Measurements from ENCODE around the gene RRAS. TPM values are rescaled to one million over a fixed set of nuclear protein-coding genes. Genes with fewer than 3 reads are reported as not detected.

The RRAS gene
- total RNA-seq, 6 experiments from 2014 or later = 8.5 to 16.4 (median 11.5) TPM

GRCh38 chr19:49657493-49658138 lies 17.7 kb upstream of the RRAS start:
- H3K27ac ChIP-seq = no peak overlapping the region
- no peak overlapping the region for H3K4me3 ChIP-seq
- no peaks in the 10 kb centered on the region for H3K9me3 ChIP-seq
- H3K4me1 ChIP-seq = no peaks in the 10 kb centered on the region
- WGBS (ENCODE audit: insufficient coverage, low coverage, low lambda C conversion rate, missing lambda C conversion rate) = 92% methylated on average over 10 of the region's 22 CpGs
- no peak for DNase-seq
- H3K36me3 ChIP-seq = peaks cover 0 to 72% (median 19%) of the 10 kb centered on the region in 4 donors
- intact Hi-C loops (cut with DNase I) = no loop called here
- no peak for TF ChIP-seq POLR2A (IDR thresholded peaks at IDR 0.05)
- TF ChIP-seq, protein P1, sequence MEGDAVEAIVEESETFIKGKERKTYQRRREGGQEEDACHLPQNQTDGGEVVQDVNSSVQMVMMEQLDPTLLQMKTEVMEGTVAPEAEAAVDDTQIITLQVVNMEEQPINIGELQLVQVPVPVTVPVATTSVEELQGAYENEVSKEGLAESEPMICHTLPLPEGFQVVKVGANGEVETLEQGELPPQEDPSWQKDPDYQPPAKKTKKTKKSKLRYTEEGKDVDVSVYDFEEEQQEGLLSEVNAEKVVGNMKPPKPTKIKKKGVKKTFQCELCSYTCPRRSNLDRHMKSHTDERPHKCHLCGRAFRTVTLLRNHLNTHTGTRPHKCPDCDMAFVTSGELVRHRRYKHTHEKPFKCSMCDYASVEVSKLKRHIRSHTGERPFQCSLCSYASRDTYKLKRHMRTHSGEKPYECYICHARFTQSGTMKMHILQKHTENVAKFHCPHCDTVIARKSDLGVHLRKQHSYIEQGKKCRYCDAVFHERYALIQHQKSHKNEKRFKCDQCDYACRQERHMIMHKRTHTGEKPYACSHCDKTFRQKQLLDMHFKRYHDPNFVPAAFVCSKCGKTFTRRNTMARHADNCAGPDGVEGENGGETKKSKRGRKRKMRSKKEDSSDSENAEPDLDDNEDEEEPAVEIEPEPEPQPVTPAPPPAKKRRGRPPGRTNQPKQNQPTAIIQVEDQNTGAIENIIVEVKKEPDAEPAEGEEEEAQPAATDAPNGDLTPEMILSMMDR (IDR thresholded peaks at IDR 0.05) = no peak
- no peaks in the 10 kb centered on the region for H3K27me3 ChIP-seq
- ATAC-seq = no peak

GRCh38 chr19:49656456-49657109 lies 16.6 kb upstream of the RRAS start:
- Histone ChIP-seq H3K9me3 (no peaks in the 10 kb centered on the region), H3K27me3 (no peaks in the 10 kb centered on the region), H3K4me3 (no peak overlapping the region), H3K36me3 (peaks cover 0 to 74% (median 16%) of the 10 kb centered on the region in 4 donors), H3K4me1 (no peaks in the 10 kb centered on the region), H3K27ac (no peak overlapping the region)
- intact Hi-C loops (cut with DNase I) = no loop called here
- TF ChIP-seq POLR2A (IDR thresholded peaks at IDR 0.05) = no peak
- TF ChIP-seq, protein P1 (IDR thresholded peaks at IDR 0.05) = no peak
- ATAC-seq = no peak
- WGBS (ENCODE audit: insufficient coverage, low coverage, low lambda C conversion rate, missing lambda C conversion rate) = 96% methylated on average over 7 of the region's 17 CpGs
- DNase-seq = no peak

GRCh38 chr19:49655570-49656455 lies 15.9 kb upstream of the RRAS start:
- intact Hi-C loops (cut with DNase I) = no loop called here
- DNase-seq (no peak), ATAC-seq (no peak)
- Histone ChIP-seq H3K27ac (no peak overlapping the region), H3K27me3 (no peaks in the 10 kb centered on the region), H3K9me3 (no peaks in the 10 kb centered on the region), H3K4me3 (no peak overlapping the region), H3K36me3 (peaks cover 0 to 72% (median 19%) of the 10 kb centered on the region in 4 donors), H3K4me1 (no peaks in the 10 kb centered on the region)
- no peak for TF ChIP-seq POLR2A (IDR thresholded peaks at IDR 0.05)
- 92% methylated on average over 8 of the region's 23 CpGs for WGBS (ENCODE audit: insufficient coverage, low coverage, low lambda C conversion rate, missing lambda C conversion rate)

GRCh38 chr19:49654581-49654980 lies 14.6 kb upstream of the RRAS start:
- 75% methylated on average over 6 of the region's 10 CpGs for WGBS (ENCODE audit: insufficient coverage, low coverage, low lambda C conversion rate, missing lambda C conversion rate)
- no peak overlapping the region for H3K27ac ChIP-seq
- ATAC-seq = no peak
- no peaks in the 10 kb centered on the region for H3K4me1 ChIP-seq
- intact Hi-C loops (cut with DNase I) = no loop called here
- no peak overlapping the region for H3K4me3 ChIP-seq
- H3K36me3 ChIP-seq = peaks cover 0 to 75% (median 19%) of the 10 kb centered on the region in 4 donors
- TF ChIP-seq, protein P1 (IDR thresholded peaks at IDR 0.05) = no peak
- TF ChIP-seq POLR2A (IDR thresholded peaks at IDR 0.05) = no peak
- no peaks in the 10 kb centered on the region for H3K27me3 ChIP-seq
- no peak for DNase-seq
- H3K9me3 ChIP-seq = no peaks in the 10 kb centered on the region

Data from right lobe of liver (tissue), 6 donors.